Measurements from ENCODE around the gene ETNPPL. TPM values are rescaled to one million over a fixed set of nuclear protein-coding genes. Genes with fewer than 3 reads are reported as not detected.
A peak's percentile ranks its signal among the peaks of the same experiment; 100 is the strongest.

Gene ETNPPL
- total and polyA plus RNA-seq, 2 of the 13 experiments (the other 11 are each of a cell fraction or from before 2014, with no cell fraction given), result 1.4 to 6.0 TPM

DNA sequence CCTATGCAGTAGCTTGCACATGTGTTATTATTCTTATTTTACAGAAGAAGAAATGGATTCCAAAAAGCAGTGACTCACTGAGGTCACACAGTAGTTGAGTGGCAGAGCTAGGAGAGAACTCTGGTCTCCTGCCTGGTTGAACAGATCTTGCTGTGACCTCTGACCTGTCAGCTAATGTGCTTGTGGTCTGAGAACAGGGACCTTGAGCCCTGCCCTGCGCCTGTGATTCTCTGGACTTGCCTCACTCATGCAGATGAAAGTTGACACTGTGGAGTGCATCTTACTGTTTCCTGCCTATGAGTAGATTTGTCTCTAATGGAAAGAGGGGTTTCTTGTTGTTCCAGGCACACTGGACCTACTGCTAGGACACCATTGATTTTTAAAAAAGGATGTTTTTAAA lies 32.3 kb downstream of the ETNPPL start (continued):
- TF ChIP-seq, protein P1, sequence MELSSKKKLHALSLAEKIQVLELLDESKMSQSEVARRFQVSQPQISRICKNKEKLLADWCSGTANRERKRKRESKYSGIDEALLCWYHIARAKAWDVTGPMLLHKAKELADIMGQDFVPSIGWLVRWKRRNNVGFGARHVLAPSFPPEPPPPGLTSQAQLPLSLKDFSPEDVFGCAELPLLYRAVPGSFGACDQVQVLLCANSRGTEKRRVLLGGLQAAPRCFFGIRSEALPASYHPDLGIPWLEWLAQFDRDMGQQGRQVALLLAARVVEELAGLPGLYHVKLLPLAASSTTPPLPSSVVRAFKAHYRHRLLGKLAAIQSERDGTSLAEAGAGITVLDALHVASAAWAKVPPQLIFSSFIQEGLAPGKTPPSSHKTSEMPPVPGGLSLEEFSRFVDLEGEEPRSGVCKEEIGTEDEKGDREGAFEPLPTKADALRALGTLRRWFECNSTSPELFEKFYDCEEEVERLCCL (CRISPR knock-in tag; IDR thresholded peaks at IDR 0.05; ENCODE audit: borderline replicate concordance), result no peak
- TF ChIP-seq SRSF9 (IDR thresholded peaks at IDR 0.05; ENCODE audit: borderline replicate concordance, insufficient read depth, low read depth, low read length, poor library complexity, severe bottlenecking), result no peak
- TF ChIP-seq NR2F6 (IDR thresholded peaks at IDR 0.05), result peak; percentile 96
- TF ChIP-seq NR2F6 (CRISPR knock-in tag; IDR thresholded peaks at IDR 0.05), result peak; percentile 99
- TF ChIP-seq ZNF232 (CRISPR knock-in tag; IDR thresholded peaks at IDR 0.05; ENCODE audit: borderline replicate concordance), result peak; percentile 33; the same call in 1 of the 2 replicates
- peak; percentile 59; the same call in 1 of the 2 replicates for TF ChIP-seq ZNF766 (CRISPR knock-in tag; IDR thresholded peaks at IDR 0.05; ENCODE audit: borderline replicate concordance)
- TF ChIP-seq, protein P2, sequence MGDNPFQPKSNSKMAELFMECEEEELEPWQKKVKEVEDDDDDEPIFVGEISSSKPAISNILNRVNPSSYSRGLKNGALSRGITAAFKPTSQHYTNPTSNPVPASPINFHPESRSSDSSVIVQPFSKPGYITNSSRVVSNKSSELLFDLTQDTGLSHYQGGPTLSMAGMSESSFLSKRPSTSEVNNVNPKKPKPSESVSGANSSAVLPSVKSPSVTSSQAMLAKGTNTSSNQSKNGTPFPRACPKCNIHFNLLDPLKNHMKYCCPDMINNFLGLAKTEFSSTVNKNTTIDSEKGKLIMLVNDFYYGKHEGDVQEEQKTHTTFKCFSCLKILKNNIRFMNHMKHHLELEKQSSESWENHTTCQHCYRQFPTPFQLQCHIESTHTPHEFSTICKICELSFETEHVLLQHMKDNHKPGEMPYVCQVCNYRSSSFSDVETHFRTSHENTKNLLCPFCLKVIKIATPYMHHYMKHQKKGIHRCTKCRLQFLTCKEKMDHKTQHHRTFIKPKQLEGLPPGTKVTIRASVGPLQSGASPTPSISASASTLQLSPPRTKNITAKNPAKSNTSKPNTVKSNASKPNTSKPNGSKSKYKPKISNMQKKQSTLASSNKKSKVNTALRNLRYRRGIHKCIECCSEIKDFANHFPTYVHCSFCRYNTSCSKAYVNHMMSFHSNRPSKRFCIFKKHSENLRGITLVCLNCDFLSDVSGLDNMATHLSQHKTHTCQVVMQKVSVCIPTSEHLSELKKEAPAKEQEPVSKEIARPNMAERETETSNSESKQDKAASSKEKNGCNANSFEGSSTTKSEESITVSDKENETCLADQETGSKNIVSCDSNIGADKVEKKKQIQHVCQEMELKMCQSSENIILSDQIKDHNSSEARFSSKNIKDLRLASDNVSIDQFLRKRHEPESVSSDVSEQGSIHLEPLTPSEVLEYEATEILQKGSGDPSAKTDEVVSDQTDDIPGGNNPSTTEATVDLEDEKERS (CRISPR knock-in tag; IDR thresholded peaks at IDR 0.05), result 0 out of 2 replicates have a peak, but pooled peaks have one; percentile 29
- no peak for TF ChIP-seq ZNF138 (CRISPR knock-in tag; IDR thresholded peaks at IDR 0.05; ENCODE audit: low read depth)
- TF ChIP-seq ESRRA (CRISPR knock-in tag; IDR thresholded peaks at IDR 0.05; ENCODE audit: low read depth), result peak; percentile 85; the same call in 1 of the 2 replicates
- TF ChIP-seq, protein P3, sequence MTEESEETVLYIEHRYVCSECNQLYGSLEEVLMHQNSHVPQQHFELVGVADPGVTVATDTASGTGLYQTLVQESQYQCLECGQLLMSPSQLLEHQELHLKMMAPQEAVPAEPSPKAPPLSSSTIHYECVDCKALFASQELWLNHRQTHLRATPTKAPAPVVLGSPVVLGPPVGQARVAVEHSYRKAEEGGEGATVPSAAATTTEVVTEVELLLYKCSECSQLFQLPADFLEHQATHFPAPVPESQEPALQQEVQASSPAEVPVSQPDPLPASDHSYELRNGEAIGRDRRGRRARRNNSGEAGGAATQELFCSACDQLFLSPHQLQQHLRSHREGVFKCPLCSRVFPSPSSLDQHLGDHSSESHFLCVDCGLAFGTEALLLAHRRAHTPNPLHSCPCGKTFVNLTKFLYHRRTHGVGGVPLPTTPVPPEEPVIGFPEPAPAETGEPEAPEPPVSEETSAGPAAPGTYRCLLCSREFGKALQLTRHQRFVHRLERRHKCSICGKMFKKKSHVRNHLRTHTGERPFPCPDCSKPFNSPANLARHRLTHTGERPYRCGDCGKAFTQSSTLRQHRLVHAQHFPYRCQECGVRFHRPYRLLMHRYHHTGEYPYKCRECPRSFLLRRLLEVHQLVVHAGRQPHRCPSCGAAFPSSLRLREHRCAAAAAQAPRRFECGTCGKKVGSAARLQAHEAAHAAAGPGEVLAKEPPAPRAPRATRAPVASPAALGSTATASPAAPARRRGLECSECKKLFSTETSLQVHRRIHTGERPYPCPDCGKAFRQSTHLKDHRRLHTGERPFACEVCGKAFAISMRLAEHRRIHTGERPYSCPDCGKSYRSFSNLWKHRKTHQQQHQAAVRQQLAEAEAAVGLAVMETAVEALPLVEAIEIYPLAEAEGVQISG (CRISPR knock-in tag; IDR thresholded peaks at IDR 0.05), result peak; percentile 58
- TF ChIP-seq CEBPG (CRISPR knock-in tag; IDR thresholded peaks at IDR 0.05), result peak; percentile 34; the same call in 1 of the 2 replicates
- no peak for TF ChIP-seq TEAD2 (CRISPR knock-in tag; IDR thresholded peaks at IDR 0.05)
- no peak for TF ChIP-seq NBN (conservative IDR thresholded peaks at IDR 0.05)
- TF ChIP-seq ADNP (CRISPR knock-in tag; IDR thresholded peaks at IDR 0.05), result 0 out of 2 replicates have a peak, but pooled peaks have one; percentile 13
- TF ChIP-seq, protein P4, sequence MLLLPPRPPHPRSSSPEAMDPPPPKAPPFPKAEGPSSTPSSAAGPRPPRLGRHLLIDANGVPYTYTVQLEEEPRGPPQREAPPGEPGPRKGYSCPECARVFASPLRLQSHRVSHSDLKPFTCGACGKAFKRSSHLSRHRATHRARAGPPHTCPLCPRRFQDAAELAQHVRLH (CRISPR knock-in tag; IDR thresholded peaks at IDR 0.05; ENCODE audit: borderline replicate concordance, low read depth), result peak; percentile 62; the same call in 1 of the 2 replicates
- no peak for TF ChIP-seq NFKB2 (CRISPR knock-in tag; IDR thresholded peaks at IDR 0.05; ENCODE audit: borderline replicate concordance)
- TF ChIP-seq HDAC1 (CRISPR knock-in tag; IDR thresholded peaks at IDR 0.05), result peak; percentile 40; the same call in 1 of the 2 replicates
- no peak for TF ChIP-seq KLF11 (CRISPR knock-in tag; IDR thresholded peaks at IDR 0.05)
- TF ChIP-seq TBX2 (CRISPR knock-in tag; IDR thresholded peaks at IDR 0.05; ENCODE audit: borderline replicate concordance), result peak; percentile 34; the same call in 1 of the 2 replicates
- no peak for TF ChIP-seq ZBTB42 (CRISPR knock-in tag; IDR thresholded peaks at IDR 0.05)
- peak; percentile 60; the same call in 1 of the 2 replicates for TF ChIP-seq ELF3 (CRISPR knock-in tag; IDR thresholded peaks at IDR 0.05)
- no peak for TF ChIP-seq ZSCAN29 (CRISPR knock-in tag; conservative IDR thresholded peaks at IDR 0.05)
- TF ChIP-seq ZNF607 (CRISPR knock-in tag; IDR thresholded peaks at IDR 0.05; ENCODE audit: borderline replicate concordance), result 0 out of 2 replicates have a peak, but pooled peaks have one; percentile 18
- TF ChIP-seq, protein P5, sequence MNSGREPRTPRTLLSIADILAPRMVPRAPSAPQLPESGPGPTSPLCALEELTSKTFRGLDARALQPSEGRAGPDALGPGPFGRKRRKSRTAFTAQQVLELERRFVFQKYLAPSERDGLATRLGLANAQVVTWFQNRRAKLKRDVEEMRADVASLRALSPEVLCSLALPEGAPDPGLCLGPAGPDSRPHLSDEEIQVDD (CRISPR knock-in tag; IDR thresholded peaks at IDR 0.05; ENCODE audit: borderline replicate concordance), result no peak

All from HepG2 (cell line).